GM21825 (cell line): ENCODE data around the gene KLK6.

Experiments
- ATAC-seq: cut with Tn5 transposase; IDR thresholded peaks from one replicate; pipeline ENCODE4 v1.9.1; 2021; ENCODE audit warnings: mild to moderate bottlenecking, moderate library complexity; ENCODE audit not compliant: unreplicated experiment

KLK6 gene

DNA sequence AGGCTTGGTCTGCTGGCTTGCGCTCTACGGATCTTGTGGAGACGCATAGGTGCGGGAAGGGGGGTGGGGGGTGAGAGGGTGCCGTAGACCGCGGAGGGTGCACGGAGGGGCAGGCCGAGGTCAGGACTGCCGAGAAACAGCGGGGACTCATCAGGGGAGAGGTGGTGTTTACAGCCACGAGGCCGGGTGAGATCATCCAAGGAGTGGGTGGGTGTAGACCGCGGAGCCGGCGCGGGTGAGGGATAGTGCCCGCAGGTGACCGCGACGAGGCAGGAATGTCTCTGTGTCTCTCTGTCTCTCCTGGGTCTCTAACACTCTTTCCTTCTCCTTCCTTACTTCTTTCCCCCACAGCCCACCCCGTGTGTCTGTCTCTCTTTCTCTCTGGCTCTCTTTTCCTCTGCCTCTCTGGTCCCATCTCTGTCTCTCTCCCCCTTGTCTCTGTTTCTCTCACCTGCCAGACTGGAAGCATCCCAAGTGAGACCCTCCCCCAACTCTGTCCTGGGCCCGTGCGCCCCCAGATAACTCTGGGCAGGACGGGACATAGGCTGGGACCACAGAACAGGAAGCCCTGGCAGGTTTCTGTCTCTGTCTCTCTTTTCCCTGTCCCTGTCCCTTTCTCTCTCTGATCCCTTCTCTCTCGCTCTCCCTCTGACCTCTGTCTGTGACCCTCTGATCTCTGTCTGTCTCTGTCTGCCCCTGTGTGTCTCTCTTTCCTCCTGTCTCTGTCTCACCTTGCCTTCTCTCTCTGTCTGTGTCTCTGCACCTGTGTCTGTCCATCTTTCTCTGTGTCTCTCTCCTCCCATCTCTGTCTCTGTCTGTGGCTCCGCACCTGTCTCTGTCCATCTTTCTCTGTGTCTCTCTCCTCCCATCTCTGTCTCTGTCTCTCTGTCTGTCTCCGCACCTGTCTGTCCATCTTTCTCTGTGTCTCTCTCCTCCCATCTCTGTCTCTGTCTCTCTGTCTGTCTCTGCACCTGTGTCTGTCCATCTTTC is 56.4 kb downstream of the KLK6 start:
- ATAC-seq = no peak

DNA sequence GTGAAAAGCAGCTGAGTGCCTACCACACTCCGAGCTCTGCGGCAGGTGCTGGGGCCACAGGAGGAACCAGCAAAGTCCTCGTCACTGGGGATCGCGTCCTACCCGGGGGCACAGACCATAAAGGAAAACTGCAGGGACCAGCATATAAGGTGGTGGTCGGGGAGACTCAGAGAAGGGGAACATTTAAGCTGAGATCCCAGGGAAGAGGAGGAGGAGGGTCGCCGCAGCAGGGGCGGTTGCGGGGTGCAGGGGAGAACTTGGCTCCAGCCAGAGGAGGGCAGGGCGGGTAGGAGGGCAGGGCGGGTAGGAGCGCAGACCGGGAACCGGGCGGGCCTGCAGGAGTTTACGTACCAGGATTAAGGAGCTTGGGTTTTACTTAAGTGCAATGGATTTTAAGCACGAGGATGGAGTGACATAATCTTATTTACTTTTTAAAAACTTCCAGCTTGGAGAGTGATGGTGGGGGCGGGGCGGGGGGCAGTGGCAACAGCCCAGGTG is 57.2 kb downstream of the KLK6 start:
- no peak for ATAC-seq

DNA sequence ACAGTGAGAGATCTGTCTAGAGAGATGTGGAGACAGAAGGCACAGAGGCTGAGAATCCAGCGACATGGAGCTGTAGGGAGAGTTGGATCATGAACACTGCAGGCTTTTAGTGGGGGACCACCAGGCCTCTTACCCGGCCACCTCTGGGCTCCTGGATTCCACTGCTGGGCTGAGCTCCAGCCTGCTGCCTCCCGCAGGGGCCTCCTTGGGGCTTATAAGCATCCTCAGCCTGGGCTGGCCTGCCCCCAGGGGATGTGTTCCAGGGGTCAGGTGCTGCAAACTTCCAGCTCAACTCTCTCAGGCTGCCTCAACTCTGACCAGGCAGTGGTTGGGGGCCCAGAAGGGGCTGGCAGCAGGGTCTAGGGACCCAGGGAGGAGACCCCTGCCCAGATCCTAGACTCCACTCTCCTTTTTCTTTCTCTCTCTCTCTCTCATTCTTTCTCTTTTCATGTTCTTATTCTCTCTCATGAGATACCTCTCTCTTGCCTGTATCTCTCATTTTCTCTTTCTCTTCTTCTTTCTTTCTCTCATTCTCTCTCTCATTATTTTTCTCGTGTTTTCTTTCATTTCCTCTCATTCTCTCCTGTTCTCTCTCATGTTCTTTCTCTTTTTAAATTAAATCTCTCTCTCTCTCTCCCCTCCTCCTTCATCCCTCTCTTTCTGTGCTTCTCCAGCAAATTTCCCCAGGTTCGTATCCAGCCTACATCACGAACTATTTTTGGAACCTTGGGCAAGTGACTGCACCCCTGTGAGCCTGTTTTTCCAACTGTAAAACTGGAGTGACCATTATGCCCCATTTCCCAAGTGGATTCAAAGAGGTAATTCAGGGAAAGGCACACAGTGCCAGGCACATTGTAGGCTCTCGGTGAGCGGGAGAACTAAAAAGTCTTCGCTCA is 57.9 kb downstream of the KLK6 start, which contains the start of gene KLK4:
KLK4 (minus strand) TSS at position 190 of the 896 bp plus-strand sequence. CDS start 657 bp downstream, outside the sequence.
- no peak for ATAC-seq

DNA sequence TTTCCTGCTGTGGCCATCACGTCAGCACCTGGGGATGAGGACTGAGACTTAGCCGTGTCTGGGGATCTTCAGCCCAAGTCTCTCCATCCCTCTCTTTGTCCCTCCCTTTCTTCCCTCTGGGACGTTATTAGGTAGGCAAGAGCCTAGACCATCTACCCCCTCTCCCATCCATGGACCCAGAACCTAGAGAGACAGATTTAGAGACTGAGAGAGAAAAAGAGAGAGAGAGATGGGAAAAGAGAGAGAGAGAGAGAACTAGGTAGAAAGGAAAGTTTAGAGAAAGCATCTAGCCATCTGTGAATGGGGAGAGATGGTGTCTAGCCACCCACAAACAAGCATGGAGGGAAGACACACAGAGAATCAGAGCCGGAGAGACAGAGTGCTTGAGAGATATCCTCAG is 58.7 kb downstream of the KLK6 start:
- ATAC-seq = no peak

DNA sequence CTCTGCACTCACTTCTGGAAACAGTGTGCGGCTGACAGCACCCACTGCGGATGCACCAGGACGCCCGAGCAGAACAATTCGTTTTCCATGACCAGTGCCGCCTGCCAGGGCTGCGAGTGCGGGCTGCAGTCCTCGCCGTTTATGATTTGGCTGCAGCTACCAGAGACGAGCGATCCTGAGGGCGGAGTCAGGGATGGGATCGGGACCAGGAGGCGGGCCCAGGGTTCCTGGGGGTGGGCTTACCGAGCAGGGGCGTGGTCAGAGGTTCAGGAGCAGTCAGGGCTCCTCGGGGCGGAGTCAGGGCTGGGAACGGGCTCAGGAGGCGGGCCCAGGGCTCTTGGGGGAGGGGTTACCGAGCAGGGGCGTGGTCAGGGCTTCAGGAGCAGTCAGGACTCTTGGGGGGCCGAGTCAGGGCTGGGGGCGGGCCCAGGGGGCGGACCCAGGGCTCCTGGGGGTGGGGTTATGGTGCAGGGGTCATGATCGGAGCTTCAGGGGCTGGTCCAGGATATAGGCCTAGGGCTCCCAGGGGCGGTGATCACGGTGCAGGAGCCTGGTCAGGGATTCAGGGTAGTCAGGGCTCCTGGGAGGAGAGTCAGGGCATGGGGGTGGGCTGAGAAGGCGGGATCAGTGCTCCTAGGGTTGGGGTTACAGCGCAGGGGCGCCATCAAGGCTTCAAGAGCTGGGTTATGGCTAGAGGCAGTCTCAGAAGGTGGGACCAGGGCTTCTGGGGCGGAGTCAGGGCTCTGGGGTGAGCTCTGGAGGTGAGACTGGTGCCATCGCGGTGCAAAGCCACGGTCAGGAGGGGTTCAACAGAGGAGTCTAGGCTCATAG is 59.9 kb downstream of the KLK6 start:
- ATAC-seq = peak; percentile 52
